ENCODE results near the gene PTPRK. TPM values are rescaled to one million over a fixed set of nuclear protein-coding genes. Genes with fewer than 3 reads are reported as not detected.

Gene PTPRK
- total and polyA plus RNA-seq, 12 donors = 3.2 to 22.4 (median 15.0) TPM

DNA sequence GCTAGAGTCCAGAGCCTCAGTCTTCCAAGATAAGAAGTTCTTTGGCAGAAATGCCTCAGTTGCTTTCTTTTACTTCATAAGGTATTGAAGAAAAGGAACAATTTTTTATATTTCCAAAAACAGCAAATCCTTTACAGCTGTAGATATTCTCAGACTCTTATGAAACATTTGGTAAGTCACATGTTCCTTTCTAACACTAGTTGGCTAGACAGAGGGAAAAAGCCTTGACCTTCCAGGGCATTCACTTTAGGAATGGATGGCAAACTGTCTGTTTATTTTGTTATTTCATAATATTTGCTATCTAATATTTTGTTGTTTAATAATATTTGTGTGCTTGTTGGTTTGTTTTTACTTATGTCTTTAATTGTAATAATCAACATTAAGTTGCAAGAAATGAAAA, 140.8 kb downstream of the PTPRK start:
- intact Hi-C loops (cut with DNase I) = no loop called here
- no peaks in the 10 kb centered on the region for H3K27me3 ChIP-seq
- TF ChIP-seq, protein P1, sequence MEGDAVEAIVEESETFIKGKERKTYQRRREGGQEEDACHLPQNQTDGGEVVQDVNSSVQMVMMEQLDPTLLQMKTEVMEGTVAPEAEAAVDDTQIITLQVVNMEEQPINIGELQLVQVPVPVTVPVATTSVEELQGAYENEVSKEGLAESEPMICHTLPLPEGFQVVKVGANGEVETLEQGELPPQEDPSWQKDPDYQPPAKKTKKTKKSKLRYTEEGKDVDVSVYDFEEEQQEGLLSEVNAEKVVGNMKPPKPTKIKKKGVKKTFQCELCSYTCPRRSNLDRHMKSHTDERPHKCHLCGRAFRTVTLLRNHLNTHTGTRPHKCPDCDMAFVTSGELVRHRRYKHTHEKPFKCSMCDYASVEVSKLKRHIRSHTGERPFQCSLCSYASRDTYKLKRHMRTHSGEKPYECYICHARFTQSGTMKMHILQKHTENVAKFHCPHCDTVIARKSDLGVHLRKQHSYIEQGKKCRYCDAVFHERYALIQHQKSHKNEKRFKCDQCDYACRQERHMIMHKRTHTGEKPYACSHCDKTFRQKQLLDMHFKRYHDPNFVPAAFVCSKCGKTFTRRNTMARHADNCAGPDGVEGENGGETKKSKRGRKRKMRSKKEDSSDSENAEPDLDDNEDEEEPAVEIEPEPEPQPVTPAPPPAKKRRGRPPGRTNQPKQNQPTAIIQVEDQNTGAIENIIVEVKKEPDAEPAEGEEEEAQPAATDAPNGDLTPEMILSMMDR (IDR thresholded peaks at IDR 0.05) = no peak
- TF ChIP-seq POLR2A (IDR thresholded peaks at IDR 0.05) = no peak

DNA sequence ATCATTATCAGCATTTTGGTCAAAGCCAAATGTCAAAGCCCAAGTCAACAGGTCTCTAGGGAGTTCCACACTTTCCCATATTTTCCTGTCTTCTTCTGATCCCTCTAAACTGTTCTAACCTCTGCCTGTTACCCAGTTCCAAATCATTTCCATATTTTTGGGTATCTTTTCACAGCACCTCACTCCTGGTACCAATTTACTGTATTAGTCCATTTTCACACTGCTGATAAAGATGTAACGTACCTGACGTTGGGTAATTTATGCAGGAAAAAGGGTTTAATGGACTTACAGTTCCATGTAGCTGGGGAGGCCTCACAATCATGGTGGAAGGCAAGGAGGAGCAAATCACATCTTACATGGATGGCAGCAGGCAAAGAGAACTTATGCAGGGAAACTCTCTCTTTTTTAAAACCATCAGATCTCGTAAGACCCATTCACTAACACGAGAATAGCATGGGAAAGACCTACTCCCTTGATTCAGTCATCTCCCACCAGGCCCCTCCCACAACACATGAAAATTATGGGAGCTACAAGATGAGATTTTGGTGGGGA, 143.4 kb downstream of the PTPRK start:
- WGBS, 4 donors = 89 to 95% (median 92%) methylated on average over 4 of the region's 4 CpGs
- intact Hi-C loops (cut with DNase I) = no loop called here

More for the DNA sequence above, 140.8 kb downstream of the PTPRK start:
- peaks cover 3 to 13% of the 10 kb centered on the region in 2 donors for H3K4me1 ChIP-seq (replicated peaks in 1 of 2)
- peaks cover 0 to 9% (median 0%) of the 10 kb centered on the region in 3 donors for H3K9me3 ChIP-seq (replicated peaks in 1 of 3)
- DNase-seq = peak in 3 of 7 donors; percentile 7 to 24 (median 21)
- no peak overlapping the region for H3K4me3 ChIP-seq
- no peaks in the 10 kb centered on the region for H3K36me3 ChIP-seq (replicated peaks in 1 of 2)
- H3K27ac ChIP-seq = no peak overlapping the region

DNA sequence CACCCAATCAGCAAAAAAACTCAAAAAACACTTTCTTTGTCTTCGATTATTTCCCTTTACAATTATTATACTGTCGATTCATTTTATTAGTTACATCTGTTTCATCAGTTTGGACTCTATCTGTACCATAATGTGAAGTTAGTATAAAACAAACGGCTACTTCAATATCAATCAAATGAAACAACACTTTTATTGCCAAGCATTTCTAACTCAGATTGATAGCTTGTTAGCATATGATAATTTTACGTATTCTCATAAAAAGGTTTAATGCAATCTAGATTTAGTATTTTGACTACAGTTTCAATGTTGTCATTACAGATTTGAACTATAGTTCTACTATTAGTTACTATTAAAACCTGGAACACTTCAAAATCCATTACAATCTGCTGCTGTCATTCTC, 149.3 kb downstream of the PTPRK start:
- WGBS, 4 donors = 86 to 96% (median 93%) methylated on average over 4 of the region's 4 CpGs
- H3K27ac ChIP-seq = no peak overlapping the region
- DNase-seq = no peak
- H3K27me3 ChIP-seq = no peaks in the 10 kb centered on the region
- no peak overlapping the region for H3K4me3 ChIP-seq
- intact Hi-C loops (cut with DNase I) = no loop called here
- peaks cover 0 to 7% of the 10 kb centered on the region in 2 donors for H3K4me1 ChIP-seq (replicated peaks in 1 of 2)
- TF ChIP-seq, protein P1 (IDR thresholded peaks at IDR 0.05) = no peak
- TF ChIP-seq POLR2A (IDR thresholded peaks at IDR 0.05) = no peak
- H3K9me3 ChIP-seq (replicated peaks in 1 of 3) = peaks cover 0 to 5% (median 0%) of the 10 kb centered on the region in 3 donors
- H3K36me3 ChIP-seq (replicated peaks in 1 of 2) = no peaks in the 10 kb centered on the region

More for the DNA sequence above, 143.4 kb downstream of the PTPRK start:
- H3K4me3 ChIP-seq = no peak overlapping the region
- peaks cover 3 to 13% of the 10 kb centered on the region in 2 donors for H3K4me1 ChIP-seq (replicated peaks in 1 of 2)
- no peak for TF ChIP-seq POLR2A (IDR thresholded peaks at IDR 0.05)
- TF ChIP-seq, protein P1 (IDR thresholded peaks at IDR 0.05) = no peak
- H3K9me3 ChIP-seq (replicated peaks in 1 of 3) = peaks cover 0 to 9% (median 0%) of the 10 kb centered on the region in 3 donors
- no peak for DNase-seq
- no peaks in the 10 kb centered on the region for H3K27me3 ChIP-seq
- H3K36me3 ChIP-seq (replicated peaks in 1 of 2) = no peaks in the 10 kb centered on the region
- H3K27ac ChIP-seq = no peak overlapping the region

DNA sequence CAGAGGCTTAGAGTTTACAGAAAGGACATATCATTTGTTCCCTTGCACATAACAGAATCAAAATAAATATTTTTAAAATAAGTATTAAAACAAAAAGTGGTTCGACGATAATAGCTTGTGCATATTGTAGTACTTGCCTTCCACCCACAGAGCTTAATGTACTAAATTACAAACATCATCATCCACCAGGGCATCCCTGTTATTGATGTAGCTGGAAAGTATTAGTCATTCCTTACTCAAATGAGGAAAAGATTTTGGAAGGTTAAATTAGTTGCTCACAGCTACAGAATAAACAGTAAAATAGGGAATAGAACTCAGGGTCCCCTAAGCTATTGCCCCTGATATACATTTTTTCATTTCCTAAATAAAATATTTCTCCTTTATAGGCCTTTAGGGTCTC, 150.3 kb downstream of the PTPRK start:
- no peak overlapping the region for H3K27ac ChIP-seq
- WGBS, 4 donors = 47 to 59% (median 54%) methylated on average over 2 of the region's 2 CpGs
- no peaks in the 10 kb centered on the region for H3K36me3 ChIP-seq (replicated peaks in 1 of 2)
- intact Hi-C loops (cut with DNase I) = no loop called here
- no peaks in the 10 kb centered on the region for H3K9me3 ChIP-seq (replicated peaks in 1 of 3)
- no peak for DNase-seq
- TF ChIP-seq, protein P1 (IDR thresholded peaks at IDR 0.05) = peak in 3 of 6 experiments; percentile 7 to 21 (median 14)
- TF ChIP-seq POLR2A (IDR thresholded peaks at IDR 0.05) = no peak
- no peaks in the 10 kb centered on the region for H3K27me3 ChIP-seq
- no peak overlapping the region for H3K4me3 ChIP-seq
- peaks cover 0 to 7% of the 10 kb centered on the region in 2 donors for H3K4me1 ChIP-seq (replicated peaks in 1 of 2)
